CD1c-positive myeloid dendritic cell (primary cell): ENCODE results near the gene ZSCAN5A.
"Not testable (repeated sequence)": the region's sequence is repeated elsewhere in the genome, so short reads cannot be mapped to it uniquely, and the experiment has no call there.

Experiments used
- DNase-seq: peaks from one replicate; pipeline ENCODE4 v3.0.0-alpha.2; 2016; ENCODE audit errors: extremely low spot score

Gene ZSCAN5A

DNA sequence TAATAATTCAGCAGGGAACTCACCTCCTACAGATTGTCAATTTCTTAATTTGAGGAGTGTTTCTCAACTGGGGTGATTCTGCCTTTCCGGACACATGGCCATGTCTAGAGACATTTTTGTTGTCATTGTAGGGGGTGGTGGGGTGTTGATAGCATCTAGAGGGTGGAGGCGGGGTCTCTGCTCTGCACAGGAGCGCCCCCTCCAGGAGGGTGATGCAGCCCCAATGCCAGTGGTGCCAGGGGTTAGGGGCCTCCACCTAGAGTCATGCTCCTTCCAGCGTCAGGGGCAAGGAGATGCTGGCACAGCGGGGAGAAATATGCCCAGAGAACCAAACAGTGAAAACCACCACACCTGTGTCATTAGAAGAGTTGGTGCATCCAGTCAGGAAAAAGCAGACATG lies 107.1 kb downstream of the ZSCAN5A start:
- DNase-seq: not testable (repeated sequence)

DNA sequence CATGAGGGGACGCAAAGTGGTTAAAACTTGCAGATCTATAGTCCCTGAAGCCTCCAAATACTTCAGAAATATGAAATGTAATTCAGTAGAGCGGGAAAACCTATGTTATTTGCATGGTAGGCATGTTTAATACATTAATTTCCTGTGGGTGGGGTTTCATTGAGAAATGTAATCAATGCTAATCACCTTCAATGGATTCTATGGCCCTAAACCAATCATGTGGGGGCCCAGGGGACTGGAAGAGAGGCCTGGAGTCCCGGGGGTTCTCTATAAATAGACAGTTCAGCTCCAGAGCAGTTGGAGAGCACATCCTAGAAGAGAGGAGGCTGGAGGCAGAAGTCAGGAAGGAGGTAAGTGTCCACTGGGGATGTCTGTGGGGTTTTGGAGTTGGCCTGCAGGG lies 112.7 kb downstream of the ZSCAN5A start, which contains the start of gene ZSCAN5C:
ZSCAN5C (plus strand) TSS at position 301 of the 400 bp plus-strand sequence. CDS start 3,641 bp downstream, outside the sequence.
- DNase-seq: no peak

DNA sequence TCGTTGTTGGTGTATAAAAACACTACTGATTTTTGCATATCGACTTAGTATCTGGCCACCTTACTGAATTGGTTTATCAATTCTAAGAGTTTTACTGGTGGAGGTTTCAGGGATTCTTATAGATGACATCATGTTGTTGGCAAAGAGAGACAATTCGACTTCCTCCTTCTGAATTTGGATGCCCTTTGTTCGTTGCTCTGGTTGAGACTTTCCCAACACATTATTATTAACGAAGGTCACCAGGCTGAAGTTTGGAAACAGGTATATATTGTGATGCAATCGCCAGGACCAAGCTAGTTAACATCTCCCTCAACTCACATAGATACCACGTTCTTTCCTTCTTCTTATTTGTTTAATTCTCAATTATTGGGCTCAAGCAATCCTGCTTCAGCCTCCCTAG lies 115.0 kb downstream of the ZSCAN5A start:
- no peak for DNase-seq

DNA sequence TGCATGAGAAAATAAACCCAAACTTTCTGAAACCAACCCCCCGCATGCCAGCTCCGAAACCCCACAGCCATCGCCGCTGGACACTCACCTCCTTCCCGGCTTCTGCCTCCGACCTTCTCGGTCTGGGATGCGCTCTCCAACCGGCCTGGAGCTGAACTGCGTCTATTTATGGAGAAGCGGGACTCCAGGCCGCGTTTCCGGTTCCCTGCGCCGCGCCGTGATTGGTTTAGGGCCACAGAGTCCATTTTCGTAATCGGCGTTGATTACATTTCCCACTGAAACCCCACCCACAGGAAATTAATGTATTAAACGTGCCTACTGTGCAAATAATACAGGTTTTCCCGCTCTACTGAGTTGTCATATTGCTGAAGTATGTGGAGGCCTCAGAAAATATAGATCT lies 117.0 kb downstream of the ZSCAN5A start, which contains the start of gene ZSCAN5B:
ZSCAN5B (minus strand) TSS at position 138 of the 400 bp plus-strand sequence. CDS start 4,731 bp downstream, outside the sequence.
- not testable (repeated sequence) for DNase-seq

DNA sequence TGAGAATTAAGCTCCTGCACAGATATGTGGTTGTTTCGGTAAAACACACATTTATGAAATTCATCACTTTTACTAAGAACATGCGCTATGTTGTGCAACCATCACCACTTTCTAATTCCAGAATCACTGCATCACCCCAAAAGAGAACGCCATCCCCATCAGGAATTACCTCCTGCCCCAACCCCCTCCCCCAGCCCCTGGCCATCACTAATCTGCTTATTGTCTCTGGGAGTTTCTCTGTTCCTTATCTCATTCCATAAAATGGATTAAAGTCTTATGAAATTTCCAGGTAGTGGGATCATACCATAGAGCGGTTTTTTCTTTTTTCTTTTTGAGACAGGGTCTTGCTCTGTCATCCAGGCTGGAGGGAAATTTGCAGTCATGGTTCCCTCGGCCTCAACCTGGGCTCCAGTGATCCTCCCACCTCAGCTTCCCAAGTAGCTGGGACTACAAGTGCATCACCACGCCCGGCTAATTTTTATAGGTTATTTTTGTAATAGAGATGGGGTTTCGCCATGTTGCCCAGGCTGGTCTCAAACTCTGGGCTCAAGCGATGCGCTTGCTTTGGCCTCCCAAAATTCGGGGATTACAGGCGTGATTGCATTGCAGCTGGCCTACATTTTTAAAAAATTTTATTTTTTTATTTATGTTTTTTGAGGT lies 120.5 kb downstream of the ZSCAN5A start:
- no peak for DNase-seq

DNA sequence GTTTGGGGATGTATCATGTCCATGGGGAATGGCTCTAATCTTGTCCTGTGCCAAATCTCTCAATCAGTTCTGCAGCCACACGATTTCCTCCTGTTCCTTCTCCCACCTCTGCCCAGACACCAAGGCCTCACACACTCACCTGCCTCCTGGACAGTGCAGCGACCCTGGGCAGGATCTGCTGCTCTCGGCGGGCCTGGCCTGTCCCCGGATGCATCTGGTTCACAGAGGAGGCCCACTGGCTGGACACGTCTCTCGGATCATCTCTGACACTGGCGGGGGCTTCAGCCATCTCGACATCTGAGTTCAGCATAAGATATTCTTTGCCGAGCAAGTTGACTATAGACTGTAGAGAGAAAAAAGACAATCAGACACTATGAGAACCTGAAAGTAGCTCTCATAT lies 122.9 kb downstream of the ZSCAN5A start:
- DNase-seq: no peak

DNA sequence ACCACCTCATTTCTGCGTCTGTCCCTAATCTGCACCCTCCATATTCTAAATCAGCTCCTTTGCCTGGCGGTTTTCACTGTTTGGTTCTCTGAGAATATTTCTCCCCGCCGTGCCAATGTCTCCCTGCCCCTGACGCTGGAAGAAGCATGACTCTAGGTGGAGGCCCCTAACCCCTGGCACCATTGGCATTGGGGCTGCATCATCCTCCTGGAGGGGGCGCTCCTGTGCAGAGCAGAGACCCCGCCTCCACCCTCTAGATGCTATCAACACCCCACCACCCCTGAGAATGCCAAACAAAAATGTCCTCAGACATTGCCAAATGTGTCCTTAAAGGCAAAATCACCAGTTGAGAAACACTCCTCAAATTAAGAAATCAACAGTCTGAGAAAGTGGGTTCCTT lies 123.5 kb downstream of the ZSCAN5A start:
- no peak for DNase-seq

DNA sequence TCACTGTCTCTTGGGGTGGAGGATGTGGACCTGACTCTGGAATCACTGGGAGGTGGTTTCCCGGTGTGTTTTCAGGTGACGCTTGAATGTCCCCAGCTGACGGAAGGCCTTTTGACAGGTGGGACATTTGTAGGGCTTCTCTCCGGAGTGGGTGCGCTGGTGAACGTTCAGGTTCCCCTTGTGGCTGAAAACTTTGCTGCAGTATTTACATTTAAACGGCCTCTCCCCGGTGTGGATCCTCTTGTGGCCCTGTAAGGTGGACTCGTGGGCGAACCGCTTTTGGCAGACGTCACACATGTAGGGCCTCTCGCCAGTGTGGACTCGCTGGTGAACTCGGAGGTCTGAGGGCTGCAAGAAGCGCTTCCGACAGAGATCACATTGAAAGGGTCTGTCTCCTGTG lies 124.9 kb downstream of the ZSCAN5A start:
- DNase-seq: no peak

DNA sequence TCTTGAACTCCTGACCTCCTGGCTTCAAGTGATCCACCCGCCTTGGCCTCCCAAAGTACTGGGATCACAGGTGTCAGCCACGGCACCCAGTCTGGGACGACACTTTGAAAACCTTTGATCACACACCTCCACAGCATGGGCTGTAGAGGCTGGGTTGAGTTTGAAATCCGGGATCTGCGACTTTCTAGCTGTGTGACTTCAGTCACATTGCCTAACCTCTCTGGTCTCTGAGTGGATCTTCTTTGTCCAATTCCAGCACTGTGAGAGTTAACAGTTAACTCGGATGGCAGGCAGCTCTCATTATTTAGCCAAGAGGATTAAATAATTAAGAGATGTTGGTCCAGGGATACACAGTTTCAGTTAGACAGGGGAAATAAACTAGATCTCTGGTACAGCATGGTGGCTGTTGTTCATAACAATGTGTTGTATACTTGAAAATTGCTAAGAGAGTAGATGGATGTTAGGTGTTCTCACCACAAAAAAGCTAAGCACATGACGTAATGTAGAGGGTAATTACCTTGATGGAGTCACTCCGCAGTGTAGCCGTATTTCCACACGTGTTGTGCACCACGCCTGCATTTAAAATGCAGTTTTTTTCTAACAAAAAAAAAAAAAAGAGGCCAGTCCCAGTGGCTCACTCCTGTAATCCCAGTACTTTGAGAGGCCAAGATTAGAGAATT lies 136.9 kb downstream of the ZSCAN5A start:
- DNase-seq: no peak

DNA sequence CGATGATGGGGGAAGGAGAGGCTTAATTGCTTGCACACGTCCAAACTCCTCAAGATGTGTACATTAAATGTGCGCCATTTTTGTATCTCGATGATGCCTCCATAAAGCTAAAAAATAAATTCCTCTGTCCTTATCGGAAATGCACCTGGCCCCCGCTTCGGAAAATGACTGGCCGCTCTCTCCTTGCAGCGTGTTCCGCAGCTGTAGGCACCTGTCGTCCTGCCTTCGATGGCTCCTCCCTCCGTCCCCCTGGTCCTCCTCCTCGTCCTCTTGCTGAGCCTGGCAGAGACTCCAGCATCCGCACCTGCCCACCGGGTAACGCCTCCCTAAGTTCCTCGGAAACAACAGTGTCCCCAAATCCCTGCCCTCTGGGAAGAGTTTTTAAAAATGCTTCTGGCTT lies 137.8 kb downstream of the ZSCAN5A start:
- DNase-seq: no peak

DNA sequence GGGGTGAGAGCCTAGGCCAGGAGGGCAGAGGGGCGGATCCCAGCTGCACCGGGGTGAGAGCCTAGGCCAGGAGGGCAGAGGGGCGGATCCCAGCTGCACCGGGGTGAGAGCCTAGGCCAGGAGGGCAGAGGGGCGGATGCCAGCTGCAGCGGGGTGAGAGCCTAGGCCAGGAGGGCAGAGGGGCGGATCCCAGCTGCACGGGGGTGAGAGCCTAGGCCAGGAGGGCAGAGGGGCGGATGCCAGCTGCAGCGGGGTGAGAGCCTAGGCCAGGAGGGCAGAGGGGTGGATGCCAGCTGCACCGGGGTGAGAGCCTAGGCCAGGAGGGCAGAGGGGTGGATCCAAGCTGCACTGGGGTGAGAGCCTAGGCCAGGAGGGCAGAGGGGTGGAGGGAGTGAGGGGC lies 138.3 kb downstream of the ZSCAN5A start:
- not testable (repeated sequence) for DNase-seq

DNA sequence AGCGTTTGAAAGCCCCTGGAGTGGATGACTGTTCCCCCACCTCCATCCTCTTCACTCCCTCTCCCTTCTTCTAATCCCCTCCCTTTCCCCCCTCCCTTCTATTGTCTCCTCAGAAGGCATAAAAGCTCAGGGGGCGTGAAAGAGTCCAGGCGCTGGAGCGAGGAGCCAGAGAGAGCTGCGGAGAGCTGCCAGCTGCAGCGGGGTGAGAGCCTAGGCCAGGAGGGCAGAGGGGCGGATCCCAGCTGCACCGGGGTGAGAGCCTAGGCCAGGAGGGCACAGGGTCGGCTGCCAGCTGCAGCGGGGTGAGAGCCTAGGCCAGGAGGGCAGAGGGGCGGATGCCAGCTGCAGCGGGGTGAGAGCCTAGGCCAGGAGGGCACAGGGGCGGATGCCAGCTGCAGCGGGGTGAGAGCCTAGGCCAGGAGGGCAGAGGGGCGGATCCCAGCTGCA lies 138.8 kb downstream of the ZSCAN5A start, which contains the start of gene GALP:
GALP (plus strand) TSS at position 148 of the 447 bp plus-strand sequence. CDS start 1,101 bp downstream, outside the sequence.
- not testable (repeated sequence) for DNase-seq

DNA sequence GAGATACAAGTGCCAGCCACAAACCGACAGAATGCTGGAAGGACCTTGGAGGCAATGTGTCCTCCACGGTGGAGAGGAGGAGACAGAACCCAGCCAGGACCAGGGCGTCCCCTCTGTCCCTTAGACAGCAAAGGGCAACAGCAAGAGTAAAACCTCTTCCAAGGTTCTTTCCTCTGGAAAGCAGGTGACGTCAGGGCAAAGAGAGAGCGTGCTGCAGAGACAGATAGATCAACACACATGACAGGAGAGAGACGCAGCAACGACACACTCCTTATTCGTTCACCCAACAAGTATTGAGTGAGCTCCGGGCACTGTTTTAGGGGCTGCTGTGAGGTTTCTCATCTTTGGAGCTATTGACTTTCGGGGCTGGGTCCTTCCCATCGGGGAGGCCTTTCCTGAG lies 140.1 kb downstream of the ZSCAN5A start:
- no peak for DNase-seq

DNA sequence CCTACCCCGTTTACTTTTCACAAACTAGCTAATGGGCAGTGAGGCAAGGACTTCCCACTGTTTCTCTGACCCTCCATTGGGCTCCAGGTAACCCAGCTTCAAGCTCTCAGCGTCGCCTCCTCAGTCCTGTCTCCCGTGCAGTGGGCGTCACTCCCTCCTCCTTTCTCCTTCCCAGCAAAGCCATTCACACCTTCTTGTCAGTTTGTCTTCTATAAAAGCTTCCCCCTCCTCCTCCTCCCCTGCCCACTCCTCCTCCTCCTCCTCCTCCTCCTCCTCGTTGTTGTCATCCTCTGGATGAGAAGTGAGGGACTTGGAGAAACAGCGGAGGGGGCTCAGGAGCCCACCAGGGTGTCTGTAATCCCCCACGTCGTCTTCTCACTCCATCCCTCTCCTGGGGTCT lies 140.6 kb downstream of the ZSCAN5A start:
- no peak for DNase-seq
